Effector CD4-positive, alpha-beta T cell (primary cell): Measurements from ENCODE around the gene RAB31.
"Not testable (repeated sequence)": the region's sequence is repeated elsewhere in the genome, so short reads cannot be mapped to it uniquely, and the experiment has no call there.

Source experiments
- DNase-seq: peaks from one replicate; pipeline ENCODE4 v3.0.0-alpha.2; 2020

Gene RAB31

DNA sequence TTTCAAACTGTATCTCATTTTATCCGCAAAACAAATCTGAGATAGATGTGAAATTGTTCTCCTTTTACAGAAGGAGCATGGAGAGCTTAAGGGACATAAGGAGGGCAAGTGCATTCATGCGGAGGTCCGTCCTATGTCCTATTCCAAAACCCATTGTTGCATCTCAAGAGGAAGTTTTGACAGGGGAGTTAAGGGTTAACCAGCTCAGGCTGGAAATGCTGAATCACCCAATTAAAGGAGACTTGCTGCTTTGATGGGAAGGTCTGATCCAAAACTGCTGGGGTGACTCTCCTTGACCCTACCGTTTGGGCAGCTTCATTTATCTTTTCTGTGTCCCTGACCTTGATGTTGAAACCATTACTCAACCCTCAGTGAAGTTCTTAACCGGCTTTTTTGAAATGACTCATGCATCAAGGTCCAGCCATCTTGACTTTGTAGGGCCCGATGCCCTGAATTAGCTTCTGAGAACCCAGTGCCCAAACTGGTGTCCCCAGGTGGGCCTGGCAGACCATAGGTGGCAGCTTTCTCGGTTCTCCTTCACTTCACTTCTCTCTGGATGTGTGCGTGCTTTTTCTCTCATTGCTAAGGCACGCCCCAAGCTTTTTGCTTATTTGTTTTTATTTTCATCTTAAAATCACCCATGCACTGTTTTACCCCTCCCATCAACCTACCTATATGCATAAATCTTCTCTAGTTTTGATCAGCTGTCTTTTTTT is 161.8 kb downstream of the RAB31 start:
- no peak for DNase-seq

DNA sequence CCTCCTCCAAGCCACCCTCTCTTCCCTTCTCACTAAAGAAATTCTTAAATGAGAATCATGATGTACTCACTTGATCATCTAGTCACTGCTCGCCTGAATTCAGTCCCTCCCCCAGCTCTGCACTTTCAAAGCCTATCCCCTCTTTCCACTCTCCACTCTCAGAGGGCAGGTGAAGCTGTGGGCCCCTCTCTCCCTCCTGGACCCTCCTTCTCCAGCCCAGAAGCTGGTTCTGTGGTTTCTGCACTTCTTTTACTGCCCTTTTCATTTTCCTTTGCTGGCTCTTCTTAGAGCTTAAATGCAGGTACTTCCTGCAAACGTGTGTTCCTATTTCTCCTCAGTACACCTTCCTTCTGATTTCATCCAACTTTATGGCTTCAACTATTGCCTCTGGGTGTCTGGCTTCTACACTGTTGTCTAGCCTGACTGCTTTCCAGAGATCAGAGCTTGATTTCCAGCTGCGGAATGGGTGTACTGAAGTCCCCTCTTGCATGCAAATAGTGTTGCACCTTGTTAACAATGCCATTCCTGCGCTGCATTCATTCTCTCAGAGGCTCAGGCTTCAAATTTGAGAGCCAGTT is 162.4 kb downstream of the RAB31 start:
- no peak for DNase-seq

DNA sequence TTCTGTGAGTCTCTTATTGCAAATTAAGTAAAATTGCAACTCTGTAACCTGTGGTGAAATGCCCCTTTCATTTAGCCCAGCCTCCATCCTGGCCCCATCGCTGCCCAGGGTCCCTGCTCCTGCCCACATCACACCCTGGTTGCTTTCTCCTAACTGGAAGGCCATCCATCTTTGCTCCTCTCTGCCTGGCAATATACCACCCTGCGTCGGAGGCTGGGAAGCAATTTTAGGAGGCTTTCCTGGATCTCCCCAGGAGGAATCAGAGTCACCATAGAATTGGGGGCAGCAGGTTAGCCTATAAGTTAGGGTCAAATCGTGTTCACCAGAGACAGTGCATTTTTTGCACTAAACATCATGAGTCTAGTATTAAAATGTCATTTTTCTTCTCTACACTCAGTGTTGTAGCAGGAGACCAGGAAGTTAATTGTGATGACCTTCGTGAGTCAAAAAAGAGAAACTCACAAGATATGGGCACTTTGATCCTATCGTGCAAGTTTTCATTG is 163.2 kb downstream of the RAB31 start:
- DNase-seq: no peak

DNA sequence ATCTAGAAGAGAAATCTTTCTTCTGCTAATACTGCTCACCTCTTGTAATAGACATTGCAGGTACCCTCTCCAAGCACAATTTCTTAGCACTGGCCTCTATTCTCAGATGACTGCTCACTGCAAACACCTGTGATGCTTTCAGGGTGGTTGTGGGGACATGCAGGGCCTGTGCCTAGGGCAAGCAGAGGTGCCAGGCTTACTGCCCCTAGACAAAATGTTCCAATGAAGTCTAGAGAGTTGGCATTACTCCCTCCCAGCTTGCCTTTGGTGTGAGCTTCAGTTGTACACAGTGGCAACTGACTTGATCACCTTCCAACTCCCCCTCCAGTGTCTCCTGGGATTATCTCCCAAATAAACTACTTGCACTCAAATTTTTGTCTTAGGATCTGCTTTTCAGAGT is 164.7 kb downstream of the RAB31 start:
- DNase-seq: no peak

DNA sequence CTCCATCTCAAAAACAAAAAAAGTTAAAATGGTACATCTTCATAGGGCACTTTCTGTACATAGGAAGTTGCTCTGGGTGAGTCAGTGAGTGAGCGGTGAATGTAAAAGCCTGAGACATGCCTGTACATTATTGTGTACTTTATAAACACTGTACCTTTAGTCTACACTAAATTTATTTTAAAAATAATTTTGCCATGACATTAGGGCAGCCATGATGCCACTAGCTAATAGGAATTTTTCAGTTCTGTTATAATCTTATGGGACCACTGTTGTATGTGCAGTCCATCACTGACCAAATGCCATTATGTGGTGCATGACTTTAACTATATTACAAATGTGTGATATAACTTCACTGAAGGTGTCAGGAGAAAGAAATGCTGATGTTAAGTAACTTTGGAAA is 166.6 kb downstream of the RAB31 start:
- no peak for DNase-seq

DNA sequence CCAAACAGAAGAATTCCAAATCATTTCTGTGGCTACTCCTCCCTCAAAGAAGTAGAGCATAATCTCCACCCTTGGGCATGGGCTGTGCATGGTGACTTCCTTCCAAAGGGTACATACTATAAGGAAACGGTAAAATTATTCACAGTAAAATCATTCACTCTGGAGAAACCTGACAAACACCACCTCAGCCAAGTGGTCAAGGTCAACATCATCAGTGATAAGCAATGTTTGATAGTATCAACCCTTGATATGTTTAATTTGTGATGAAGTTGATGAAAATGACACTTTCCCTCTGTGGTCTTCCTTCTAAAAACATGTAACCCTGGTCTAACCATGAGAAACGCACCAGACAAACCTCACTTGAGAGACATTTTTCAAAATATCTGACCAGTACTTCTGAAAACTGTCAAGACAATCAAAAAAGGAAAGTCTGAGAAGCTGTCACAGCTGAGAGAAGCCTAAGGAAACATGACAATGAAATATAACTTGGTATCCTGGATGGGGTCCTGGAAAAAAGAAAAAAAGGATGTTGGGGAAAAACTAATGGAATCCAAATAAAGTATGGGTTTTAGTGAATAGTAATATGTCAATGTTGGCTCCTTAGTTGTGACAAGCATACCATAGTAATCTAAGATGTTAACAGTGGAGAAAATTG is 168.2 kb downstream of the RAB31 start:
- DNase-seq: no peak

DNA sequence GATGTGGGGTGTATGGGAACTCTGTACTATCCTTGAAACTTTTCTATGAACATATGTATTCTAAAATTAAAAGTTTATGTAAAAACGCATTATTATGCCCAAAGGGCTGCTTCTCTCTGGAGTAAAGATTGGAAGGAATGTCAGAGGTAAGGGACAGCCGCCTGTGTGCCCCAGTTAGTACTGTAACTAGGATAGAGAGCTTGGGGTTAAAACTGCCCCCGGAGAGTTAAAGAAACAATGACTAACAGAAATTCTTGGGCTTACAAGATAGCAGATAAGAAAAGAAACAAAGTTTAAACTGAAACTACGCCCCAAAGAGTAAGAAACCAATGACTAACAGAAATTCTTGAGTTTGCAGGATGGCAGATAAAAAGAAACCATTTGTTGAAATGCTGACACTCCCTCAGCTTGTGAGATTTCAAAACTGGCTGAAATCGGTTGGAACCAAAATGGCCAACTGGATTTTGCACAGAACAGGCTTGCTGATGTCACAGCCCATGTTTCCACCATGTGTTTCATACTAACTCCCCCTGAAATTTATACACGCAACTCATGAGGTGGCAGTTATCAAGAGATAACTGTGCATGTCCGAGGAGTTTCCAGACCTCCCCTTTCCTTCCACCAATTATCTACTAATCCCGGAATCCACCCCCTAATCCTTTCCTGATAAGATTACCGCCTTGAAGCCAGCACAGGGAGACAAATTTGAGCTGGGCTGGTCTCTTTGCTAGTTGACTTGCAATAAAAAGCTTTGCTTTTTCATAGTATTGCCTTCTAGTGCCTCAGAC is 169.0 kb downstream of the RAB31 start:
- no peak for DNase-seq

DNA sequence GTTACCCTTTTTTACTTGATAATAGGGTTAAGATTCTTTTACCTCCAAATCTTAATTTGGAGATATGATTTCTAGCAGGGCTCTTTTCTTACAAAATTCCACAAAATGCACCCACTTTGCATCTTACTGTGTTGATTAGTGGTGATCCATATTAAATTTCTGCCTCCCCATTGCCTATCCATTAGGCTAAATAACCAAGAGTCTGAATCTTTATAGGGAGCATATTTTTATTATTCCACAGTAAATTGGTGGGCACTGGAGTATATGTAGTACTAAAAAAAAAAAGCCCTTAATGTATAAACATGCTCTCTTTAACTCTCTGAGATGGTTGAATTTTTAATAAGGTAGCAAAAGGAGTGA is 169.5 kb downstream of the RAB31 start:
- no peak for DNase-seq

DNA sequence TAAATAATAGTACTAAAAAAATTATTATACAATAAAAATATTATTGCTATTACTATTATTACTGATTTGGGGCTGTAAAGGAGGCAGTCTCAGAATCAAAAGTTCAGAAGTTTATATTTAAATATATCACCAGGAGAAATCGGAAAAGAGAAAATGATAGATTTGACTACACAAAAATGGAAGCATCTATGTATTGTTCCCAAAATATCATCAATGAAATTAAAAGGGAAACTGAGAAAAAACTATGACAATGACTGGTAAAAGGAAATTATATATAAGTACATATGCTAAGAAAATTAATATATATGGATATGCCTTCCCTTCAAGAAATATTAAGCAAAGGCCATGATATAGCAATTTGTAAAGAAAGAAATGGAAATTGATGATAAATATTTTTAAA is 170.0 kb downstream of the RAB31 start:
- no peak for DNase-seq

DNA sequence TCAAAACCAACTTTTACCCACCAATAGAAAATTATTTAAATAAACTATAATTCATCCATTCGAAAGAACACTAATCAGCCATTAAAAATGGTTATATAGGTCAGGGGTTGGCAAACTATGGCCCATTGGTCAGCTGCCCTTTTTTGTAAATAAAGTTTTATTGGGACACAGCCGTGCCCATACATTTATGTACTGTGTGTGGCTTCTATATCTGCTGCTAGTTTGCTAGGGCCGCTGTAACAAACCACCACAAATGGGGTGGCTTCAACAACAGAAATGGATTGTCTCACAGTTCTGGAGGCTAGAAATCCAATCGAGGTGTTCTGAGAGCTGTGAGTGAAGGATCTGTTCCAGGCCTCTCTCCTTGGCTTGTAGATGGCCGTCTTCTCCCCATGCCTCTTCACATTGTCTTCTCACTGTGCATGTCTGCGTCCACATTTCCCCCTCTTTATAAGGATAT is 170.7 kb downstream of the RAB31 start:
- DNase-seq: no peak

DNA sequence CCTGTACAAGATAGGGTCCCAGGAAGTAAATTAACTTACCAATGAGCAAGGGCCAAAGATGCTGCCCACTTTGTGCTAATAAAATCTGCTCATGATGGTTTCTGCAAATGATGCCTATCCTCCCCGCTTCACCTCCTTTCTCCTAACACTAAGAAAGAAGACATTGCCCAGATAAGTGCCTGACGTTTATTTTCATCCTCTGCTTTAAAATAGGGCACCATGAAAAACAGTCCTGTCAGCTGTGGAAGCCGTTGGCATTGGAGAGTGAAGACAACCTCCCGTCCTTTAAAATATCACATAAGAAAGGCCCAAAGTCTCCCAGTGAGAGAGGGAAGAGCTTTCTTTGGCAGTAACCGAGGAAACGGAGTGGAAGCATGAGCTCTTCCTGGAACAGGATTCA is 176.0 kb downstream of the RAB31 start:
- no peak for DNase-seq

DNA sequence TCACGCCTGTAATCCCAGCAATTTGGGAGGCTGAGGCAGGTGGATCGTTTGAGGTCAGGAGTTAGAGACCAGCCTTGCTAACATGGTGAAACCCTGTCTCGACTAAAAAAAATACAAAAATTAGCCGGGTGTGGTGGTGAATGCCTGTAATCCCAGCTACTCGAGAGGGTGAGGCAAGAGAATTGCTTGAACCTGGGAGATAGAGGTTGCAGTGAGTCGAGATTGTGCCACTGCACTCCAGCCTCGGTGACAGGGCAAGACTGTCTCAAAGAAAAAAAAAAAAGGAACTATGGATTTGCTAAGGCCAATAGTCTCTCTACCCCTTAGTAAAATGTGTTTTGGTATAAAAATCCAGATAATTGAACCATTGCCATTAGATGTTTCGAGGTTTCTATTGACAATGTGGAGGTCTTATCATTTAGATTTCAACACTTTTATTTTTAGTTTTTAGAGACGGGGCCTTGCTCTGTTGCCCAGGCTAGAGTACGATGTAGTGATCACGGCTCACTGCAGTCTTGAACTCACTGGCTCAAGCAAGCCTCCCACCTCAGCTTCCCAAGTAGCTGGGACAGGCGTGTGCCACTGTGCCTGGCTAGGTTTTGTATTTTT is 176.5 kb downstream of the RAB31 start:
- no peak for DNase-seq

DNA sequence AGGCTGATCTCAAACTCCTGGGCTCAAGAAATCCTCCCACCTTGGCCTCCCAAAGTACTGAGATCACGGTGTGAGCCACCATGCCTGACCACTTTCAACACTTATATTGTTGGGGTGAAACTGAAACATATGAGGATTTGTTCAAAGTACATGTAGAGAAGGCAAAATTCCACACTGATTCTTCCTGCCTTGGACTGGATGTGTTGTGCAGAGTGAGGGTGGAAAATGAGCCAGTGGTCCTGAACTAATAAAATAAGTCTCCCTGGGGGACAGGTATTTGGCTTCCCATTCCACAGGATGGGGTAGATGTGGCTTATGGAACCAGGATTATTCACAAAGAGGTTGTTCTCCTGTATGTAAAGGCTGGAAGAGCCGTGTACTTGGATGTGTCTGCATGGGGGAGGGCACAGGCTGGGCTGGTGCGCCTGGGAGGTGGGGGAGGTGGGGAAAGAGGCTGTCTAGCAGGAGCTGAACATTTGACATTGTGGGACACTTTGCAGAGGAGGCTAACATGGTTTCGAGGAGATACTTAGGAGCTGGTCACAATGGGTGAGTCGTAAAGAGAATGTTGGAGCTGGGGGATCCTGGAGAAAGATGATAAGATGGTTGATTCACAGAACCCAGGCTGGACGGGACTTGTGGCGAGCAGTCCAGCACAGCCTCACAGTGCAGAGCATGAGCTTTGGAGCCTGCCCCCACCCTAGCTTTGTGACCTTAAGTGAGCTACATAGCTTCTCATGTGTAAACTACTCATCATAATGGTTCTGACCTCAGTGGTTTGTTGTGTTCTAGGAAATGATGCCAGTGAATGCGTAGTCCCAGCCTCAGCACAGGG is 177.3 kb downstream of the RAB31 start, which contains the start of gene TXNDC2:
Gene TXNDC2, plus strand, starts transcription at position 804 of the 835 bp plus-strand sequence. CDS start 708 bp downstream, outside the sequence.
- no peak for DNase-seq

DNA sequence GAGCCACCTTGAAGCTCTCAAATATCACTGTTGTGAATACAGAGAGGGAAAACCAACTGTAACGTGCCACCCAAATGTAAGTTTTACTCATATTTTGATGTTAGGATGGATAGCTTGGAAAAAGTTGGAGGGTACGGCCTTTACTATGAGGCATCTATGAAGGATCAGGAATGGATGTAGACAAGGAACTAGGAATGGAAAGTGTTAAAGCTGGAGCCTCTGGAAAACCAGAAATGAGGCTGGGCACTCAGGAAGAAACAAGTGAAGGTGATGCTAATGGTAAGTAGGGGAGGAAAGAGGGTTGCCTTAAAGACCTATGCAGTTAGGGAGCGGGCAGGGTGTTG is 177.9 kb downstream of the RAB31 start:
- DNase-seq: no peak

DNA sequence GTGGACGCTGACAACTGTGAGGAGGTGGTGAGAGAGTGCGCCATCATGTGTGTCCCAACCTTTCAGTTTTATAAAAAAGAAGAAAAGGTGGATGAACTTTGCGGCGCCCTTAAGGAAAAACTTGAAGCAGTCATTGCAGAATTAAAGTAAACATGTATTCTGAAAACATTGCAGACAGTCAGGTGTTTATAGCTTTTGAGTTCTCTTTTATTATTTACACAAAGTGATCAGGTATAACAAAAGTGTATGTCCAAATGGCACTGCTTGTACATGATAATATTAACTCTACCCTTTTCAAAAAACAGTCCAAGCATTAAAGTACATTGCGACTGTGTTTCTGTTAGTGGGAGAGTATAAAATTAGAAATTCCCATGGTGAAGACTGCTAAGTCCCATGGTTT is 179.9 kb downstream of the RAB31 start:
- DNase-seq: no peak

DNA sequence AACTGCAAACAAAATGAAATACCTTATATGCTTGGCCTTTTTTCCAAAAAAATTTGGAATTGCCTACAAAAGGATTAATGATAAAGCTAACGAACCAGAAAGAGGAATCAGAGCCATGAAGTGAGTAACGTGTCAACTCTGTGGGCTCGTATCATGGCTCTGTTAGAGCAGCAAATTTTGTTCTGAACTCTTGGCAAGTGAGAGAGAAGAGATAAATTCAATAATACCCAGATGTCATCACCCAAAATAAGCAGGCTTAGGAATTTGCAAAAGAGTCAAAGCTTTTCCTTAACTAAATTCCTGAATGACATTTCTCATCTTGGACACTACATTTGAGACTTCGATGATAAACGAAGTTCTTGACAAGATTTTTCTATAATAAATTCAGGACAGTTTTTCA is 182.1 kb downstream of the RAB31 start:
- no peak for DNase-seq

DNA sequence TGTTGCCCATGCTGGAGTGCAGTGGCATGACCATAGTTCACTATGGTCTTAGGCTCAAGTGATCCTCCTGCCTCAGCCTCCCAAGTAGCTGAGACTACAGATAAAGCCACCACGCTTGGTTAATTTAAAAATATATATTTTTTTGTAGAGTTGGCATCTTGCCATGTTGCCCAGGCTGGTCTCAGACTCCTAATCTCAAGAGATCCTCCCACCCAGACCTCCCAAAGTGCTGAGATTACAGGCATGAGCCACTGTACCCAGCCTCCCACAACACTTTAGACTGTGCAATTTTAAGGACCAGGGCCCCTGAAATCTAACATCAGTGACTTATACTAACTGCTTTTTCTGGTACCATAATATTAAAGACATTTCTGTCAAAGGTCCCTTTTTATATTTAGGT is 182.9 kb downstream of the RAB31 start:
- DNase-seq: no peak

DNA sequence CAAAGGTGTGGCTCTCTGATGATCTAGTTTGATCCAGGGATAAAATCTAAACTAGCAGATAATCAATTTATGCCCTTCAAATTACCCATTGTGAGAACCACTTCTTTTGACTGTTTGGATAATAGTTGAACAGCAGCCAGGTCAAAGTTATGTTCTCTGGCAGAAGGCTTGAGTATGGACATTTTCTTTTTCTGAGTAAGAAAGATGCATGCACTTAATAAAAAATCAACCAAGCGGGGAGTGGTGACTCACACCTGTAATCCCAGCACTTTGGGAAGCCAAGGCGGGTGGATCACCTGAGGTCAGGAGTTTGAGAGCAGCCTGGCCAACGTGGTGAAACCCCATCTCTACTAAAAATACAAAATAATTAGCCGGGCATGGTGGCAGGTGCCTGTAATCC is 183.4 kb downstream of the RAB31 start:
- DNase-seq: not testable (repeated sequence)

DNA sequence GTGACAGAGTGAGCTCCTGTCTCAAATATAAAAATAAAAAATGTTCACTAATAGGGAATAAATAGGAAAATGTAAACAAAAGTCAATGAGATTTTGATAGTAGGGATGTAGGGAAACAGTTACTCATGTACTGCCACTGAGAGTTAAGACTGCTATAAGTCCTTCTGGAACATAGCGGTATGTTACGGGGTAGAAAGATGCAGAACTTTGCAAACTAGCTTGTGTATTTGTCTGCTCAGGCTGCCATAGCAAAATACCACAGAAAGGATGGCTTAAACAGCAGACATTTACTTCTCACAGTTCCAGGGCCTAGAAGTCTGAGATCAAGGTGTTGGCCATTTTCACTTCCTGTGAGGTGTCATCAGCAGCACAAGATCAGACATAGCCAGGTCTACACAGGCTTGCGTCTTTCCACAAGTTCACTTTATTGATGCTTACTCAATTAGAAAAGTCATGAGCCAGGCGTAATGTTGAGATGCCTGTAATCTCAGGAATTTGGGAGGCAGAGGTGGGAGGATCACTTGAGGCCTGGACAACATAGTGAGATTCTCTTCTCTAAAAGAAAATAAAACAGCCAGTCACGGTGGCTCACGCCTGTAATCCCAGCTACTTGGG is 186.5 kb downstream of the RAB31 start:
- no peak for DNase-seq

DNA sequence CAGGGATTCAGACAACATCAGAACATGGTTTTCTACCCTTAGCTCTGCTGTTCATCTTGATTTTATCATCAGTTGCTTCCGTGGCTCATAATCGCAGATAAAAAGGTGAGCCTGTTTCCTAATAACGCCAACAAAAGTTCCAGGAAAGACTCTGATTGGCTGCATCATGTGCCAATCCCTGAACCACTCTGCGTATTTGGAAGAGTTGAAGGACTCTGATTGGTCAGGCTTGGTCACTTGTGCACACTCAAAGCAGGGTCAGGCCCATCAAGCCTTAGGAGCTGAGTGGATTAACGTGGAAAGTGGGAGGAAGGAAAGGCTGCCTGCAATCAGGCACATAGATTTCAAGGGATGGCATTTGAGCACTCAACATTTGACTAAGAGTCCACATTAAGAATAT is 189.0 kb downstream of the RAB31 start:
- DNase-seq: no peak

DNA sequence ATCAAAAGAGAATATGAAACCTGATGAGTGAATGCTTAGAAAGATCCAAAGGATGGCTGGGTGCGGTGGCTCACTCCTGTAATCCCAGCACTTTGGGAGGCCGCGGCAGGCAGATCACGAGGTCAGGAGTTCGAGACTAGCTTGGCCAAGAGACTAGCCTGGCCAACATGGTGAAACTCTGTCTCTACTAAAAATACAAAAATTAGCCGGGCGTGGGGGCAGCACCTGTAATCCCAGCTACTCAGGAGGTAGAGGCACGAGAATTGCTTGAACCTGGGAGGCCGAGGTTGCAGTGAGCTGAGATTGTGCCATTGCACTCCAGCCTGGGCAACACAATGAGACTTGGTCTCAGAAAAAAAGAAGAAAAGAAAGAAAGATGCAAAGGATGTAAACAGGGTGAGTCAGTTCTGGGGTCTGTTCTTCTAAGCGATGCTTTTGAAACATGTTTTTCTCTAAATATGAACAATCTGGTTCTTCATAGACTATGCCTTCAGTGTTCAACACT is 189.7 kb downstream of the RAB31 start:
- DNase-seq: not testable (repeated sequence)
